CD4-positive, alpha-beta T cell treated with Interleukin-6 for 4 hours (primary cell): ENCODE results near the gene HSDL1.

ENCODE experiments used
- DNase-seq: peaks from one replicate; pipeline ENCODE4 v3.0.0-alpha.2; 2020; ENCODE audit warnings: mixed read lengths

The HSDL1 gene

GRCh38 chr16:84144859-84145639, at the start of gene HSDL1, which contains the start of gene DNAAF1:
Gene HSDL1, minus strand, starts transcription at chr16:84145177. Its CDS starts 13,856 bp downstream, at chr16:84131321.
Gene DNAAF1, plus strand, starts transcription at chr16:84145308. Its CDS starts 133 bp downstream, at chr16:84145441.
- peak; percentile 94 for DNase-seq

GRCh38 chr16:84194018-84194417, 49.0 kb upstream of the HSDL1 start:
- no peak for DNase-seq

- peak; percentile 25 for DNase-seq
These were observed 48.5 kb upstream of the HSDL1 start for GRCh38 chr16:84193480-84193879.

- DNase-seq = no peak
These were observed 46.5 kb upstream of the HSDL1 start for GRCh38 chr16:84191466-84191865.

- no peak for DNase-seq
These were observed 45.9 kb upstream of the HSDL1 start, which contains the start of gene ADAD2 for GRCh38 chr16:84190731-84191388. Gene ADAD2, plus strand, starts transcription at chr16:84191157. Its CDS starts 74 bp downstream, at chr16:84191231.

- peak; percentile 93 for DNase-seq
These were observed 41.9 kb upstream of the HSDL1 start, which contains the start of gene TAF1C for GRCh38 chr16:84186685-84187437. Gene TAF1C, minus strand, starts transcription at chr16:84187057. Its CDS starts 2,069 bp downstream, at chr16:84184988.

GRCh38 chr16:84184775-84185174, 39.8 kb upstream of the HSDL1 start:
- no peak for DNase-seq

- DNase-seq = no peak
These were observed 39.1 kb upstream of the HSDL1 start for GRCh38 chr16:84183911-84184591.

- DNase-seq = no peak
These were observed 38.5 kb upstream of the HSDL1 start for GRCh38 chr16:84183572-84183875.

GRCh38 chr16:84182680-84183571, 37.9 kb upstream of the HSDL1 start:
- no peak for DNase-seq

- no peak for DNase-seq
These were observed 37.1 kb upstream of the HSDL1 start for GRCh38 chr16:84182104-84182503.

- no peak for DNase-seq
These were observed 36.4 kb upstream of the HSDL1 start for GRCh38 chr16:84181144-84181915.

GRCh38 chr16:84180519-84181140, 35.7 kb upstream of the HSDL1 start:
- no peak for DNase-seq

GRCh38 chr16:84179612-84180320, 34.8 kb upstream of the HSDL1 start:
- no peak for DNase-seq

GRCh38 chr16:84178892-84179611, 34.1 kb upstream of the HSDL1 start:
- no peak for DNase-seq

- no peak for DNase-seq
These were observed 33.3 kb upstream of the HSDL1 start for GRCh38 chr16:84178146-84178765.

GRCh38 chr16:84177741-84178073, 32.7 kb upstream of the HSDL1 start:
- DNase-seq = no peak

GRCh38 chr16:84176192-84177053, 31.4 kb upstream of the HSDL1 start:
- DNase-seq = no peak
